Activated T-helper 1 cell treated with anti-CD3 and anti-CD28 coated beads, Interleukin-2, amount 50 U/mL, for 16 hours (primary cell): Measurements from ENCODE around the gene MANBA.
"Not testable (repeated sequence)": the region's sequence is repeated elsewhere in the genome, so short reads cannot be mapped to it uniquely, and the experiment has no call there.

Source experiments
- DNase-seq, 2 donors: peaks; one replicate each; pipeline ENCODE4 v3.0.0-alpha.2; 2020; ENCODE audit warnings: low read depth in 1 of 2, low spot score in 1 of 2

MANBA gene

GRCh38 chr4:102625232-102625930 is 135.4 kb downstream of the MANBA start:
- peak in 1 of 2 donors; percentile 34 for DNase-seq

- no peak for DNase-seq
Measured at GRCh38 chr4:102624505-102624904, 136.3 kb downstream of the MANBA start.

DNA sequence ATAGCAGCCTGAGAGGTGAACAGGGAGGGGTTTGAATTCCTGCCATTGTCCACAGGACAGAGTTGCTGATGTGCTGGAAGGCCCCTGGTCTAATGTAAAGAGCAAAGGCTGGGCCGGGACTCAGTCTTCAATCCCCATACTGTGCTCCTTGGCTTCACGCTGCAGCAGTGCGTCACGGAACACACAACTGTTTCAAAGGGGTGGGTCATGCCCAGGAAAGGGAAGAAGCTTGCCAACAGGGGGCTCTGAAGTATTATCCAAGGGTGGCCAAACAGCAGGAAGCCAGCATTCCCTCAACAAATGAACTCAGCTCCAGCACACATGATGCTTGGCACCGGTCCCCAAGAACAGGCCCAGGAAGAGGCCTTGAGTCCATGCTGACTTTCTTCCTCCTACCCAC is 137.1 kb downstream of the MANBA start:
- no peak for DNase-seq

- DNase-seq = no peak
Measured at GRCh38 chr4:102620697-102621497, 139.9 kb downstream of the MANBA start.

- DNase-seq = not testable (repeated sequence)
Measured at GRCh38 chr4:102619776-102620631, 140.8 kb downstream of the MANBA start.

- not testable (repeated sequence) for DNase-seq
Measured at GRCh38 chr4:102619021-102619420, 141.7 kb downstream of the MANBA start.

- no peak for DNase-seq
Measured at GRCh38 chr4:102616636-102617035, 144.1 kb downstream of the MANBA start.

- DNase-seq = no peak
Measured at GRCh38 chr4:102614801-102615200, 146.0 kb downstream of the MANBA start.

GRCh38 chr4:102612824-102613366 is 147.9 kb downstream of the MANBA start:
- DNase-seq = no peak

DNA sequence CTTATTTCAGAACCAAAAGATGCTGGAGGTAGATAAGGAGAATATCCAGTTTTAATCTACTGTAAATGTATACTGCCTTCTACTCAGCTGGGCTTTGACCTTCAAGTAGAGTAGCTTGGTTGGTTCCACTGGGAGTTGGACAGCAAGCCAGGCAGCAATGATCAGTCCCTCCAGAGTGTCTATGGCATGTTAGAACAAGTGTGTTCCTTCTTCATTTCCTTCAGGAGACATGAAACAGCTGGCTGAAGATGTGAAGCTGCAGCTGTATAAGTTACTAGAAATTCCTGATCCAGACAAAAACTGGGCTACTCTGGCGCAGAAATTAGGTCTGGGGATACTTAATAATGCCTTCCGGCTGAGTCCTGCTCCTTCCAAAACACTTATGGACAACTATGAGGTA is 148.6 kb downstream of the MANBA start:
- DNase-seq = no peak

GRCh38 chr4:102610476-102610875 is 150.3 kb downstream of the MANBA start:
- no peak for DNase-seq

- no peak for DNase-seq
Measured at GRCh38 chr4:102610007-102610406, 150.8 kb downstream of the MANBA start.

GRCh38 chr4:102608190-102608589 is 152.6 kb downstream of the MANBA start:
- DNase-seq = no peak

DNA sequence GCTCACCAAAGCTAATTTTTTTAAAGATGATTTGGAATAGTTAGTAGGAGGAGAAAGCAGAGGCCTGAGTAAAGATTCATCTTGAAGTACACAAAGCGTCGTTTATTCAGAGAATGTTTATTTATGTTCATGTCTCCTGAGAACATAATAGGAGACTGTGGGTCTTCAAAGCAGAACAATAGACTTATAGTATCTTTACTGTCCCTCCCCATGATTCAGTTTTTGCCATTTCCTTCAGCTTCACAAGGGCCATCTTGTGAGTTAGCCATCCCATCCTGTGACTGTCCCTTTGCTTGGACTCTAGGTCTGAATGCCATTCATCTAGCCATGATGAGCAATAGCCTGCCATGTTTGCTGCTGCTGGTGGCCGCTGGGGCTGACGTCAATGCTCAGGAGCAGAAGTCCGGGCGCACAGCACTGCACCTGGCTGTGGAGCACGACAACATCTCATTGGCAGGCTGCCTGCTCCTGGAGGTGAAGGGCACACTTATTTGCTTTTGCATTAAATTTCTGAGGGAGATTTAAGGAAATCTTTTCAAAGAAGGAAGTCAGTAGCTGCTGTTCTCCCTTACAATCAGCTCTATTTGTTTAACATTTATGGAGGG is 153.8 kb downstream of the MANBA start:
- no peak for DNase-seq

DNA sequence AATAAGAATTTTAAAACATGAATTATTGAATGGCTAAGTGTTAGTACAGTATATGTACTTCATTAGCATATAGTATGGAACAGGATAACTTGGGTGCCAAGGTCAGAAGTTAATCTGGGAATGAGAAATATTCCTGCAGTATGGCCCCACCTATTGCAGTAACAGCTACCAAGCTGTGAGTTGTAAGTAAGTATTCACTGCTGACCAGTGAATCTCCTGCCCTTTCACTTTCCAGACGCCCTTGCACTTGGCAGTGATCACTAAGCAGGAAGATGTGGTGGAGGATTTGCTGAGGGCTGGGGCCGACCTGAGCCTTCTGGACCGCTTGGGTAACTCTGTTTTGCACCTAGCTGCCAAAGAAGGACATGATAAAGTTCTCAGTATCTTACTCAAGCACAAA is 154.5 kb downstream of the MANBA start:
- no peak for DNase-seq

DNA sequence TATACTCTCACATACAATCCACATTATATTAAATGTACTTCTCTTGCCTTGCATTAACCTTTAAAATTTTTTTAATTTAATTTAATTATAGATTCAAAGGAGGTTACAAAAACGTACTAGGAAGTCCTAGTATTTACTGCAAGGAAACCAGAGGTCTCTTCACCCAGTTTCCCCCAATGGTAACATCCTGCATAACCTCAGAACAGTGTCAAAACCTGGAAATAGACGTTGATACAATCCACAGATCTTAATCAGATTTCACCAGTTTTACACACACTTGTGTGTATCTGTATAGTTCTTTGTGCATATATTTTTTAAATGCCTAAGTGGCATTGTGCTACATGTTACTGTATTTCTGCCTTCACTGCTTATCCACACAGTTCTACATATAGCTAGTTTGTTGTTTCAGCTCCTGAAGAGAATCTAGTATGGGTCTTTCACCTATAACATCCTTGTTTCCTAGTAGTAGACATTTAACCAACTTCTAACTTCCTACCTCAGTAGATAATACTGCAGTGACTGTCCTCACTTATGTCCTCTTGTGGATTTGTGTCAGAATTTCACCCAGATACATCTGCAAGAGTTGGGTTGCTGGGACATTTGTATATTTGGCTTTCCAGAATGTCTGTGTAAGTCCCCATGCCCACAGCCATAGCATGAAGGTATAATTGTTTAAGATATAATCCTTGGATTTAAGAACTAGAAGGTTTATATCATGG is 156.4 kb downstream of the MANBA start:
- no peak for DNase-seq

DNA sequence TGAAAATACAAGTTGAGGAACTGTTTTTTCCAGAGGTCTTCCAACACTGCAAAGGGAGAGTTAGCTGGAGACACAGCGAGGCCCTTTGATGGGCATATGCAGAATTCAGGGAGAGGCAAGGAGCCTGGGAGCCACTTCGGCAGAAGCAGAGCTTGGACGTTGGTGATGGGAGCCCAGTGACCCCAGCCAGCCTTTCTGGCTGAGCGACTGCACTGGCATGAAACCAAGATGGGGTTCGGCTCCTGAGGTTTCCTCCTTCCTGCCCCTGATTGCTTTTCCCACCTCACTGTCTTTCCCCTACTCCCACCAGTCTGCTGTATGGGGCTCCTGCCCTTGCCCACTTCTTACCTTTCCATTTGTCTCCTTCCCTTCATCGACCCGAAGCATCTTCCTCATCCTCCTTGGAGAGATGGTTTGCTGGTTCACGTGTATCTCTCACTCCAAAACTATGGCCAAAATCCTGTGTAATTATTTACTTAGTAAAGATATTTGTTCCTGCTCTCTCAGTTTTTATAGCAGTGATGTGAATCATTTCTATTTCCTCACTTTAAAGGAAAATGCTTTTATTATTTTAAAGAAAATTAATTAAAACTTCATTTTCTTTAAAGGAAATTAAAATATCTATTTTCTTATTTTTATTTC is 159.1 kb downstream of the MANBA start:
- no peak for DNase-seq

DNA sequence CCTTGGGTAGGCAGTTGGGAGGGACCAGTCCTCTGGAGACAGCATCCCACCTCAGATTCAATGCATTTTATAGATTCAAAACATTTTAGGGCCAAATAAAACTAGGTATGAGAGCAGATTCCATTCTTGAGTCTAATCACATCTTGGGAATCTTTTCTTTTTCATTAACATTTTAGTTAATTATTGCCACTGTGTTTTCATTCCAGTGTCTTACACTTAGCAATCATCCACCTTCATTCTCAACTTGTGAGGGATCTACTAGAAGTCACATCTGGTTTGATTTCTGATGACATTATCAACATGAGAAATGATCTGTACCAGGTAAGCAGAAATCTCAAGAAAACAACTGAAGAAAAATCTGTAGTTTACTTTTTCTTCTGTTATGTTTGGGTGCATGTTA is 160.1 kb downstream of the MANBA start:
- DNase-seq = no peak

DNA sequence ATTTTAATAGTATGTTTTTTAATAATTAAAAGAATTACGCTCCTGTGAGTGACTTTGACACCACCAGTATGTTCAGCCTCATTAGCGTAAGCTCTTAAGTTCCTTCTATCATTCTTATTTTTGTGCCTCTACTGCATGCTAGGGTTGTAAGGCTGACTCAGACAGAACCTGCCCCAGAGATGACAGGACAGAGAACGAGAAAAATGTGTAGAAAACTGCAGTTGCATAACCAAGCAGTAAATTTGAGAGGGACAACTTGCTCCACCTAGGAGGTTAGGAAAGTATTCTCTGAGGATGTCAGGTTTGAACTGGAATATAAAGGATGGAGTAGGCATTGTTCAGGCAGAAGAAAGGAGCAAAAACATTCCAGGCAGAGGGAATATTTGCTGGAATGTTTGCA is 160.9 kb downstream of the MANBA start:
- no peak for DNase-seq

GRCh38 chr4:102599455-102599854 is 161.3 kb downstream of the MANBA start:
- DNase-seq = no peak
